Mucosa of stomach (tissue), 1 donor: ENCODE data around the gene TAF11L2.
"Not testable (repeated sequence)": the region's sequence is repeated elsewhere in the genome, so short reads cannot be mapped to it uniquely, and the experiment has no call there.

Source experiments
- H3K27me3 ChIP-seq: one replicate; pipeline ENCODE4 v1.7.0; 2013; ENCODE audit warnings: mild to moderate bottlenecking, low read length; ENCODE audit not compliant: control insufficient read depth, insufficient read depth
- H3K36me3 ChIP-seq: one replicate; pipeline ENCODE4 v1.7.0; 2013; ENCODE audit warnings: low read length; ENCODE audit not compliant: control insufficient read depth, insufficient read depth
- H3K4me1 ChIP-seq: one replicate; pipeline ENCODE4 v1.7.0; 2013; ENCODE audit warnings: mild to moderate bottlenecking, low read length; ENCODE audit not compliant: control insufficient read depth, insufficient read depth
- H3K4me3 ChIP-seq: one replicate; pipeline ENCODE4 v1.7.0; 2013; ENCODE audit warnings: low read length
- H3K9ac ChIP-seq: one replicate; pipeline ENCODE4 v1.7.0; 2013; ENCODE audit warnings: mild to moderate bottlenecking, low read length, moderate library complexity
- H3K9me3 ChIP-seq: one replicate; pipeline ENCODE4 v1.7.0; 2013; ENCODE audit warnings: mild to moderate bottlenecking, low read length, moderate library complexity; ENCODE audit not compliant: control insufficient read depth
- donor health status: Pancreatic carcinoma.

The TAF11L2 gene

DNA sequence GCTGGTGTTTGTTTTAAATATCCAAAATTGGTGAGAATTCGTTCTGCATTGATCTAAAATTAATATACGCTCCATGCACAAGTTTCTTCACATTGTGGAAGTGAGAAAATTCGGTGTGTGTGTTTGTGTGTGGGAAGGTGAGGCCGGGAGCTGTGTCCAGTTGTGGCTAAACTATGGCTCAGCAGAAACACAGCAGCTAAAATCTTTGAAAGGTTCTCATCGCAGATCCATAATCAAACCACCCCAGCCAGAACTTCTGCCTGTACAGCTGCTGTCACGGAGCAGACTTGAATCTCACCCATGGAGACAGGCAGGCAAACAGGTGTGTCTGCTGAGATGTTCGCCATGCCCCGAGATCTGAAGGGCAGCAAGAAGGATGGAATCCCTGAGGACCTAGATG is at the start of gene TAF11L2:
TSS of gene TAF11L2 (plus strand) at position 301 of the 400 bp plus-strand sequence.
- not testable (repeated sequence) for H3K9ac ChIP-seq, H3K4me3 ChIP-seq, H3K4me1 ChIP-seq, H3K27me3 ChIP-seq, H3K36me3 ChIP-seq, H3K9me3 ChIP-seq

DNA sequence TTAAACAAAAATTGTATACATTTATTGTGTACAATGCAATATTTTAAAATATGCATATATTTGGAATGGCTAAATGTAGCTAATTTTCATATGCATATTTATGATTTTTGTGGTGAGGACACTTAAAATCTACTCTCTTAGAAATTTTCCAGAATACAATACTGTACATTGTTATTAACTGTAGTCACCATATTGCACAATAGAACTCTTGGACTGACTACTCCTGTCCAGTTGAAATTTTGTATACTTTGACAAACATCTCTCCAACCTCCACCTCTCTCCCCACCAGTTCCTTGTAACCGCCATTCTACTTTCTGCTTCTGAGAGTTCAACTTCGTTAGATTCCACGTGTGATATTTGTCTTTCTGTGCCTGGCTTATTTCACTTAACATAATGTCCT is 49.2 kb upstream of the TAF11L2 start:
- no peak overlapping the region for H3K4me3 ChIP-seq
- no peaks in the 10 kb centered on the region for H3K27me3 ChIP-seq
- peaks cover 18% of the 10 kb centered on the region for H3K4me1 ChIP-seq
- no peaks in the 10 kb centered on the region for H3K36me3 ChIP-seq
- no peak overlapping the region for H3K9ac ChIP-seq
- H3K9me3 ChIP-seq, result no peaks in the 10 kb centered on the region

DNA sequence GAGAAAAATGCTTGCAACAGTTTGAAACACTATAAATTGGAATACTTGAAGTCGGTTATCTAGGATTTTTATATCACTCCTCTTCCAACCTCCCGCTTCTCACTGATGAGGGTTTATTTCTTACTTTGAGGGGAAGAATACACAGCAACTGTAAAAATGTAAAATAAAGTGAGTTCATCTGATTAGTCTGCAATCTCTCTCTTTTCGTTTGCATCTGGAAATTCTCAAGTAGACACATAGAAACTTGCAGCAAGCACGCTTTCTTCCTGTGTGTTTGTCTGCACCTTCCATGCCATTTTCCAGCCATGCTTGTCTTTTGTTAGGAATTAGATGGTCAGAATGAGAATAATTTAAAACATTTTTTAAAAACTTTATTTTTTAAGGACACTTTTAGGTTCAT is 45.1 kb upstream of the TAF11L2 start:
- no peaks in the 10 kb centered on the region for H3K36me3 ChIP-seq
- H3K4me3 ChIP-seq, result no peak overlapping the region
- no peaks in the 10 kb centered on the region for H3K27me3 ChIP-seq
- no peaks in the 10 kb centered on the region for H3K9me3 ChIP-seq
- no peak overlapping the region for H3K9ac ChIP-seq
- H3K4me1 ChIP-seq, result no peaks in the 10 kb centered on the region

DNA sequence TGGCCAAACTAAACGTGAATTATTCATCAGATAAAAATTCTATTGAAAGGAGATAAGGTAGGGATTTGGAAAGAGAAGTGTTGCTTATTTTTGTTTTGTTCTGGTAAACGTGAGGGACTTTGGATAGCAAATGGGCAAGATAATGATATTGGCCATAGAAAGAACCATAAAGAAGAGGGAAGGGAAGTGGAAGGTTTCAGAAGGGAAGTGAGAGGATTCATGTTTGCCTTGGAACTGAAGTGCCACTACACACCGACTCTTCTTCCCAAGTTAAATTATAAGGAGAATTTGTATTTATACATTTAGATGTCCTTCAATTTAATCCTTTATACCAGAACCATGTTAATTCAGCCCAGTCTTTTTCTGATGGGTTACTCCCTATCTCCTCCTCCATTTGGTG is 42.1 kb upstream of the TAF11L2 start:
- no peaks in the 10 kb centered on the region for H3K36me3 ChIP-seq
- H3K4me1 ChIP-seq, result no peaks in the 10 kb centered on the region
- H3K4me3 ChIP-seq, result no peak overlapping the region
- H3K9ac ChIP-seq, result no peak overlapping the region
- H3K27me3 ChIP-seq, result no peaks in the 10 kb centered on the region
- H3K9me3 ChIP-seq, result no peaks in the 10 kb centered on the region

GRCh38 chr5:17461793-17462192 is 36.2 kb upstream of the TAF11L2 start:
- Histone ChIP-seq H3K4me3 (no peak overlapping the region), H3K36me3 (no peaks in the 10 kb centered on the region), H3K9ac (no peak overlapping the region), H3K4me1 (no peaks in the 10 kb centered on the region), H3K9me3 (no peaks in the 10 kb centered on the region), H3K27me3 (no peaks in the 10 kb centered on the region)

GRCh38 chr5:17463653-17464052 is 34.4 kb upstream of the TAF11L2 start:
- Histone ChIP-seq H3K4me3 (no peak overlapping the region), H3K36me3 (no peaks in the 10 kb centered on the region), H3K27me3 (no peaks in the 10 kb centered on the region), H3K9ac (no peak overlapping the region), H3K9me3 (no peaks in the 10 kb centered on the region), H3K4me1 (no peaks in the 10 kb centered on the region)

DNA sequence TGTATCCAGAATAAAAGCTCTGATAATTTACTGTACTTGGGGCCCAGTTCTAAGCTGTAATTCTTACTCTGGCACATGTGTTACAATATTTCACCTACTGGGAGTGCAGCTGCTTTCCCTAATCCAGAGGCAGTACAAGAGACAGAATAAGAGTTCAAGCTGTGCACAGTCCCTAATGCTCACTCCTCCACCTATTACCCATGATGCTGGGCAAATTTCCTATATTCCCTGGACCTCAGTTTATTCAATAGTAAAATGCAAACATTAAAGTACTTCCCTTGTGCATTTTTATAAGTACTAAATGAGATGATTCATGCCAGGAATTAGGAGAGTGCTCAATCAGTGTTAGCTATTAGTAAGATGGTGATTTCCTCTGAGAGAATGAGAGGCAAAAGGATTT is 28.0 kb upstream of the TAF11L2 start:
- no peaks in the 10 kb centered on the region for H3K9me3 ChIP-seq
- H3K27me3 ChIP-seq, result no peaks in the 10 kb centered on the region
- H3K4me1 ChIP-seq, result no peaks in the 10 kb centered on the region
- H3K9ac ChIP-seq, result no peak overlapping the region
- no peaks in the 10 kb centered on the region for H3K36me3 ChIP-seq
- H3K4me3 ChIP-seq, result no peak overlapping the region

- H3K4me1 ChIP-seq, H3K27me3 ChIP-seq, H3K4me3 ChIP-seq, H3K9me3 ChIP-seq, H3K36me3 ChIP-seq, H3K9ac ChIP-seq: not testable (repeated sequence)
Observed at GRCh38 chr5:17475064-17475463, 23.0 kb upstream of the TAF11L2 start.

GRCh38 chr5:17477043-17477442 is 21.0 kb upstream of the TAF11L2 start:
- no peak overlapping the region for H3K4me3 ChIP-seq
- no peaks in the 10 kb centered on the region for H3K9me3 ChIP-seq
- H3K36me3 ChIP-seq, result no peaks in the 10 kb centered on the region
- H3K4me1 ChIP-seq, result no peaks in the 10 kb centered on the region
- no peak overlapping the region for H3K9ac ChIP-seq
- no peaks in the 10 kb centered on the region for H3K27me3 ChIP-seq

GRCh38 chr5:17477573-17478265 is 20.3 kb upstream of the TAF11L2 start:
- Histone ChIP-seq H3K36me3 (no peaks in the 10 kb centered on the region), H3K4me3 (no peak overlapping the region), H3K27me3 (no peaks in the 10 kb centered on the region), H3K9me3 (no peaks in the 10 kb centered on the region), H3K4me1 (no peaks in the 10 kb centered on the region), H3K9ac (no peak overlapping the region)

DNA sequence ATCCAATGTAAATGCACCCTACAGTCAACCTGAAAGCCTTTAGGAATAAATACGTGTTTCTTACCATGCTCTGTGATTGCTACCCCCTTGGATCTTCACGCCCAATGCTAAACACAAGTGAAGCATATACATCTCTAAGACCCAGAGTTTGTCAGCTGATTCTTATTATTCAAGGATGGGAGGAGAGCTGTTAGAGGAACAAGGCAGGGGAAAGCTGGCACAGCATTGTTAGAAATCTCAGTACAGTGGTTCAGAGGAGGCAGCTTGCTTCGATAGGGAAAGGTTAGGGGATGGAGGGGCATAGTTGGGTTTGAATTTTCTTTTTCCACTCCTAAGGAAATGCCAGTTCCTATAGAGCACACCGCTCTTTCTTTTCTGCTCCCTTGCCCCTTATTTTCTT is 16.7 kb upstream of the TAF11L2 start:
- H3K27me3 ChIP-seq, result no peaks in the 10 kb centered on the region

DNA sequence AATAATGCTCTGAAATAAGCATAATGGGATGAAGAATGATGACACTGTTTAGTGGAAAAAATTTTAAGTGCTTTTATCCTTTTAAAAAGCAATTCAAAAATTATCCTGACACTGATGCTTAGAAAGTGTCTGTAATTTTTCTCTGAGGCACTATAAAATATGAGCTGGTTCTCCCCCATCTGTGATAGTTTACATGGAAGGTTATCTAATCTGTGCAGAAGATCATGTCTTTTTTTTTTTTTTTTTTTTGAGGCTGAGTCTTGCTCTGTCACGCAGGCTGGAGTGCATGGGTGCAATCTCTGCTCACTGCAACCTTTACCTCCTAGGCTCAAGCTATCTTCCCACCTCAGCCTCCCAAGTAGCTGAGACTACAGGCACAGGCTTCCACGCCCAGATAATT is 15.2 kb upstream of the TAF11L2 start:
- no peak overlapping the region for H3K4me3 ChIP-seq
- no peaks in the 10 kb centered on the region for H3K36me3 ChIP-seq
- no peaks in the 10 kb centered on the region for H3K4me1 ChIP-seq
- H3K27me3 ChIP-seq, result no peaks in the 10 kb centered on the region
- no peak overlapping the region for H3K9ac ChIP-seq
- H3K9me3 ChIP-seq, result no peaks in the 10 kb centered on the region

More for the DNA sequence above, 16.7 kb upstream of the TAF11L2 start:
- Histone ChIP-seq H3K9me3 (no peaks in the 10 kb centered on the region), H3K36me3 (no peaks in the 10 kb centered on the region), H3K4me3 (no peak overlapping the region), H3K9ac (no peak overlapping the region), H3K4me1 (no peaks in the 10 kb centered on the region)
